Caco-2 (cell line): ENCODE results near the gene TMCO6. TPM values are rescaled to one million over a fixed set of nuclear protein-coding genes. Genes with fewer than 3 reads are reported as not detected.

Source experiments
- BruUV-seq: library from RNA; stranded (reverse); fragments of 400-500 nt; replicated peaks from 2 replicates; lab custom pipeline; 2021; lab: Mats Ljungman, UMichigan
- CTCF ChIA-PET: fragments of 300-600 bp; sonication (Branson Sonifier 250); formaldehyde crosslinking; loops from one replicate; lab custom pipeline; 2022; ENCODE audit warnings: antibody characterized with exemption; lab: Charles Lee
- POLR2A ChIA-PET: fragments of 300-600 bp; sonication (Branson Sonifier 250); formaldehyde crosslinking; loops from one replicate; lab custom pipeline; 2022; ENCODE audit warnings: antibody characterized with exemption; lab: Charles Lee
- DNase-seq, 2 experiments: peaks; one replicate each; pipeline versions ENCODE4 v3.0.0 to v3.0.0-alpha.2; 2020 to 2022
- H3K27me3 ChIP-seq: replicated peaks from 2 replicates; pipeline ENCODE4 v1.6.0; 2011; ENCODE audit warnings: low read length; ENCODE audit not compliant: control insufficient read depth, insufficient read depth
- H3K36me3 ChIP-seq: 2 replicates; pipeline ENCODE4 v1.5.1; 2011; ENCODE audit warnings: low read length; ENCODE audit not compliant: control insufficient read depth, insufficient read depth
- H3K4me1 ChIP-seq: fragments of 250-450 bp; sonication (Bioruptor Pico); 2 replicates; pipeline ENCODE4 v1.5.1; 2020; ENCODE audit warnings: mild to moderate bottlenecking
- H3K4me3 ChIP-seq: 2 replicates; pipeline ENCODE4 v1.5.1; 2011; ENCODE audit warnings: low read depth, mild to moderate bottlenecking, control low read depth, low read length
- H3K9me3 ChIP-seq: fragments of 250-450 bp; sonication (Bioruptor Pico); 2 replicates; pipeline ENCODE4 v1.5.1; 2020; ENCODE audit warnings: mild to moderate bottlenecking, moderate library complexity
- H3K27ac Mint-ChIP-seq: one replicate; pipeline ENCODE4 v1.8.0; 2022; ENCODE audit warnings: mixed read lengths; ENCODE audit not compliant: unreplicated experiment
- H3K27me3 Mint-ChIP-seq: one replicate; pipeline ENCODE4 v1.8.0; 2022; ENCODE audit warnings: mixed read lengths; ENCODE audit not compliant: insufficient read depth, unreplicated experiment
- H3K36me3 Mint-ChIP-seq: one replicate; pipeline ENCODE4 v1.8.0; 2022; ENCODE audit warnings: mild to moderate bottlenecking, mixed read lengths; ENCODE audit not compliant: insufficient read depth, unreplicated experiment
- H3K4me1 Mint-ChIP-seq: one replicate; pipeline ENCODE4 v1.8.0; 2022; ENCODE audit warnings: low read depth, mixed read lengths; ENCODE audit not compliant: unreplicated experiment
- H3K4me3 Mint-ChIP-seq: one replicate; pipeline ENCODE4 v1.8.0; 2022; ENCODE audit warnings: mild to moderate bottlenecking, moderate library complexity, mixed read lengths; ENCODE audit not compliant: unreplicated experiment
- H3K9me3 Mint-ChIP-seq: one replicate; pipeline ENCODE4 v1.8.0; 2022; ENCODE audit warnings: mixed read lengths; ENCODE audit not compliant: unreplicated experiment
- CTCF ChIP-seq, 2 experiments: fragments of 200-600 bp in 1 of 2; IDR thresholded peaks; 1 replicate in 1 of 2; 2 replicates in 1 of 2; pipeline versions ENCODE4 v1.5.1 to v1.8.0; 2011 to 2022; ENCODE audit warnings: antibody characterized with exemption in 1 of 2, control low read depth in 1 of 2, inconsistent platforms in 1 of 2, low read depth in 1 of 2, low read length in 1 of 2, mild to moderate bottlenecking in 1 of 2, moderate library complexity in 1 of 2; ENCODE audit not compliant: insufficient read depth in 1 of 2, severe bottlenecking in 1 of 2, unreplicated experiment in 1 of 2
- intact Hi-C: fragments of 100-400 bp; cut with micrococcal nuclease; formaldehyde crosslinking; loops from one replicate; pipeline ENCODE4 v1.10.0; 2022; ENCODE audit not compliant: unreplicated experiment
- total RNA-seq: library from RNA; stranded (reverse); gene quantifications from 2 replicates; pipeline ENCODE4 v1.2.3, GENCODE V29; 2022

Gene TMCO6
- total RNA-seq, 1 experiment from 2014 or later: 37.8 TPM

- no peaks in the 10 kb centered on the region for H3K27me3 Mint-ChIP-seq
- CTCF ChIA-PET: no interaction called here
- peaks cover 4% of the 10 kb centered on the region for H3K36me3 Mint-ChIP-seq
- H3K9me3 Mint-ChIP-seq: no peaks in the 10 kb centered on the region
- POLR2A ChIA-PET: no interaction called here
- H3K4me3 ChIP-seq: no peak overlapping the region
- H3K36me3 ChIP-seq: no peaks in the 10 kb centered on the region
- BruUV-seq: no TSS peak
- no peak for TF ChIP-seq CTCF (IDR thresholded peaks at IDR 0.05; ENCODE audit: insufficient read depth in 1 of 2, low read depth in 1 of 2, low read length in 1 of 2, severe bottlenecking in 1 of 2, unreplicated experiment in 1 of 2)
- no peak overlapping the region for H3K27ac Mint-ChIP-seq
- H3K4me1 Mint-ChIP-seq: no peaks in the 10 kb centered on the region
- DNase-seq: no peak
- no peak overlapping the region for H3K4me3 Mint-ChIP-seq
- intact Hi-C loops: no loop called here
- H3K27me3 ChIP-seq: no peaks in the 10 kb centered on the region
- H3K4me1 ChIP-seq: no peaks in the 10 kb centered on the region
- no peaks in the 10 kb centered on the region for H3K9me3 ChIP-seq
Observed at GRCh38 chr5:140603734-140604133, 35.5 kb upstream of the TMCO6 start.

GRCh38 chr5:140605879-140606278 is 33.4 kb upstream of the TMCO6 start:
- Mint-ChIP-seq H3K27ac (no peak overlapping the region), H3K36me3 (peaks cover 4% of the 10 kb centered on the region), H3K9me3 (peaks cover 9% of the 10 kb centered on the region), H3K4me1 (no peaks in the 10 kb centered on the region), H3K4me3 (no peak overlapping the region), H3K27me3 (no peaks in the 10 kb centered on the region)
- CTCF ChIA-PET: no interaction called here
- TF ChIP-seq CTCF (IDR thresholded peaks at IDR 0.05; ENCODE audit: insufficient read depth in 1 of 2, low read depth in 1 of 2, low read length in 1 of 2, severe bottlenecking in 1 of 2, unreplicated experiment in 1 of 2): no peak
- DNase-seq: no peak
- no peaks in the 10 kb centered on the region for H3K36me3 ChIP-seq
- POLR2A ChIA-PET: no interaction called here
- peaks cover 6% of the 10 kb centered on the region; the same call in 1 of the 2 replicates for H3K9me3 ChIP-seq
- BruUV-seq: no TSS peak
- no peaks in the 10 kb centered on the region for H3K4me1 ChIP-seq
- intact Hi-C loops: no loop called here
- no peak overlapping the region for H3K4me3 ChIP-seq
- no peaks in the 10 kb centered on the region for H3K27me3 ChIP-seq

- peaks cover 9% of the 10 kb centered on the region for H3K9me3 Mint-ChIP-seq
- H3K27ac Mint-ChIP-seq: no peak overlapping the region
- Histone ChIP-seq H3K27me3 (no peaks in the 10 kb centered on the region), H3K9me3 (peaks cover 7% of the 10 kb centered on the region; the same call in 1 of the 2 replicates), H3K4me1 (no peaks in the 10 kb centered on the region), H3K4me3 (no peak overlapping the region), H3K36me3 (no peaks in the 10 kb centered on the region)
- H3K4me3 Mint-ChIP-seq: no peak overlapping the region
- TF ChIP-seq CTCF (IDR thresholded peaks at IDR 0.05; ENCODE audit: insufficient read depth in 1 of 2, low read depth in 1 of 2, low read length in 1 of 2, severe bottlenecking in 1 of 2, unreplicated experiment in 1 of 2): no peak
- CTCF ChIA-PET: no interaction called here
- intact Hi-C loops: no loop called here
- H3K4me1 Mint-ChIP-seq: no peaks in the 10 kb centered on the region
- BruUV-seq: no TSS peak
- POLR2A ChIA-PET: interaction anchor here (0.5 kb wide), 1 partner anchor 19 kb away, joined by 4 read pairs; no protein-coding TSS in a partner anchor
- H3K27me3 Mint-ChIP-seq: no peaks in the 10 kb centered on the region
- DNase-seq: no peak
- H3K36me3 Mint-ChIP-seq: peaks cover 2% of the 10 kb centered on the region
Observed at GRCh38 chr5:140607031-140607430, 32.2 kb upstream of the TMCO6 start.
